Activated CD8-positive, alpha-beta memory T cell treated with anti-CD3 and anti-CD28 coated beads, Interleukin-2, amount 50 U/mL, for 24 hours (primary cell): ENCODE data around the gene TMEM131L.
"Not testable (repeated sequence)": the region's sequence is repeated elsewhere in the genome, so short reads cannot be mapped to it uniquely, and the experiment has no call there.

Experiments used
- DNase-seq: peaks from one replicate; pipeline ENCODE4 v3.0.0-alpha.2; 2020; ENCODE audit errors: extremely low read depth

TMEM131L gene

GRCh38 chr4:153447175-153447905, 18.8 kb upstream of the TMEM131L start:
- no peak for DNase-seq

GRCh38 chr4:153448003-153448731, 18.0 kb upstream of the TMEM131L start:
- no peak for DNase-seq

GRCh38 chr4:153449338-153449737, 16.8 kb upstream of the TMEM131L start:
- DNase-seq: no peak

- no peak for DNase-seq
Observed at GRCh38 chr4:153450544-153450917, 15.6 kb upstream of the TMEM131L start.

- DNase-seq: not testable (repeated sequence)
Observed at GRCh38 chr4:153451145-153451544, 15.0 kb upstream of the TMEM131L start.

GRCh38 chr4:153451911-153452657, 14.1 kb upstream of the TMEM131L start:
- no peak for DNase-seq

- no peak for DNase-seq
Observed at GRCh38 chr4:153452658-153453378, 13.3 kb upstream of the TMEM131L start.

- DNase-seq: no peak
Observed at GRCh38 chr4:153453402-153453801, 12.8 kb upstream of the TMEM131L start.

- DNase-seq: no peak
Observed at GRCh38 chr4:153458969-153459368, 7.2 kb upstream of the TMEM131L start.

GRCh38 chr4:153461549-153461948, 4.6 kb upstream of the TMEM131L start:
- DNase-seq: not testable (repeated sequence)

GRCh38 chr4:153464068-153464467, 2.1 kb upstream of the TMEM131L start:
- DNase-seq: no peak

- no peak for DNase-seq
Observed at GRCh38 chr4:153465140-153465539, 1.0 kb upstream of the TMEM131L start.

- DNase-seq: no peak
Observed at GRCh38 chr4:153465615-153466080, 512 bp upstream of the TMEM131L start.

GRCh38 chr4:153466949-153467896, 1.1 kb downstream of the TMEM131L start:
- no peak for DNase-seq

- no peak for DNase-seq
Observed at GRCh38 chr4:153467897-153468262, 1.7 kb downstream of the TMEM131L start.

- DNase-seq: no peak
Observed at GRCh38 chr4:153468587-153468986, 2.4 kb downstream of the TMEM131L start.

GRCh38 chr4:153469031-153469430, 2.9 kb downstream of the TMEM131L start:
- DNase-seq: no peak

- not testable (repeated sequence) for DNase-seq
Observed at GRCh38 chr4:153471071-153471697, 5.0 kb downstream of the TMEM131L start.

- no peak for DNase-seq
Observed at GRCh38 chr4:153471698-153472093, 5.5 kb downstream of the TMEM131L start.
